IPS DF 4.7 (cell line): ENCODE results near the gene GAL3ST1.

Source experiments
- DNase-seq: peaks from one replicate; pipeline ENCODE4 v3.0.0-alpha.2; 2013; ENCODE audit warnings: low spot score; ENCODE audit errors: extremely low read depth

GAL3ST1 gene

GRCh38 chr22:30535182-30535581 is 39.3 kb downstream of the GAL3ST1 start:
- DNase-seq: no peak

DNA sequence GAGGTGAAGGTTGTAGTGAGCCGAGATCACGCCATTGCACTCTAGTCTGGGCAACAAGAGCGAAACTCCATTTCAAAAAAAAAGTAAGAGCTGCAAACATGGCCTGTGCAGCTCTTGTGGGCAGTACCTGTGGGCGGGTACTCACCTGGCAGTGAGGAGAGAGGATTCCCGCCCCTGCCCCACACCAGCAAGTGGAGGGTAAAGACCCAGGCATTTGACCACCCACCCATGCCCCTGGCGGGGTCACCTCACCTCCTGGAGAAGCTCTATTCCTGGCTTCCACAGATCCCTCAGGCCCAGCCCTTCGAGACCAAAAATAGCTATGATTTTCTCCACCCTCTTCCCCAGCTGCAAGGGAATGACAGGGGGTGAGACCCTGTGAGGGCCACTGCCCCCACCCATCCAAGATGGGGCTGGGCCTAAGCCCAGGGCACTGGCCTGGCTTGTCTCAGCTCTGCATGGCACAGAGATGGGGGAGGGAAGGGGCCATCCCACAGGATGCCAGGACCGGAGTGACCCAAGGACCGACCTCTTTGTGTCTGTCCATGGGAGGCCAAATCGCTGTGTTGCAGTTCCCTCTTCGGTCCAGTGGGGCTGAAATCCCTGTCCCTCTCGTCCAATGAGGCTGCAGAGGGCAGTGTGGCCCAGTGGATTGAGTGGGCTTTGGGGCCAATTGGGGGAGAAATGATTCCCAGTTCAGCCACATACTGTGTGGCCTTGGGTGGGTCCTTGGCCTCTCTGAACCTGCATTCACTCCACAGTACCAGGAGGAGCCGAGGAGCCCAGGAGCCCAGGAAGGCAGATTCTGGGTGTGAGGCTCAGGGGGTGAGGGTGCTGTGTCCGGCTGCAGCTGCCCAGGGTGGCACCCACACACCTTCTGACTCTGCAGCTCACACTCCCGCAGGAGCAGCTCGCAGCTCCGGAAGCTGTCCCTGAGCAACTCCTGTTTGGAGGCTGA is 42.5 kb downstream of the GAL3ST1 start:
- DNase-seq: no peak

- DNase-seq: no peak
Measured at GRCh38 chr22:30526656-30527055, 47.8 kb downstream of the GAL3ST1 start.

- DNase-seq: no peak
Measured at GRCh38 chr22:30523646-30524489, 50.6 kb downstream of the GAL3ST1 start.

- DNase-seq: no peak
Measured at GRCh38 chr22:30521368-30522156, 52.9 kb downstream of the GAL3ST1 start.

DNA sequence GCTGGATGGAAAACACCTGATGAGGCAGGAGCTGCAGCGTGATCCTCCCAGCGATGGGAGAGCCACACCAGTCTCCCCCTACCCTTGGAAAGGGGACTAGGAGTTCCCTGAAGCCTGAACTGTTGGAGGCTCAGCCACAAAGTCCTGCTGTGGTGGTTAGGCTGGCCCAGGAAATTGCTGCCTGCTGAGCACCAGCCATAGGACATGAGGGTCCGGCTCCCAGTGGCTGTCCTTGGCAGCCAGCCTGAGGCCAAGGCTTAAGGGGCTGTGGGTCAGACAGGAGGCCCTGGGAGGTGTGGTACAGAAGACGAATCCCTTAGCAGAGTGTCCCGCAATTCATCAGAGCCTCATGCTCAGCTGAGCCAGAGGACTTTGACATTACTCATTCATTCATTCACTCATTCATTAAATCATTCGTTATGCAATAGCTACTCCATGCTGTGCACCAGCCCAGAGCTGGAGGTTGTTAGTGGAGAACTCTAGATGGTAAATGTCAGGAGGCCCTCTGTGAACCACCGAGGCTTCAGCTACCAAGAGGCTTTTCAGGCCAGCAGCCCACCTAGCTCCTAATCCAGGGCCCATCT is 54.5 kb downstream of the GAL3ST1 start:
- no peak for DNase-seq

GRCh38 chr22:30516731-30517130 is 57.7 kb downstream of the GAL3ST1 start:
- no peak for DNase-seq

DNA sequence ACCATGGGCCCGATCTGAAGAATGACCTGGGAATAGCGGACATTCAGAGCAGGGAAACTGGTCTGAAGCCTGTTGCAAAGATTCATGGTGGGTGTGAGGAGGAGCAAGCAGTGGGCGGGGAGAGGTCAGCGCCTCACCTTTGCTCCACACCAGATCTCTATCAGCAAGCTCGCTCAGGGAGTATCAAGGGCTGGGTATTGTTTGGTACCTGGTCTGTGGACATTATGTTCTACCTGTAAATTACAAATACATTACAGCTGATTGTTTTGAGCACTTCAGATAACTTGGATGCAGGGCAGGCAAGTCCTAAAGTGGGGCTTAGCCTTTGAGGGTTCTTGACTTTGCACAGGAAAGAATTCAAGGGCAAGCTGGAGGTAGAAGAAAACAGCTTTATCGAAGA is 58.2 kb downstream of the GAL3ST1 start:
- DNase-seq: no peak

DNA sequence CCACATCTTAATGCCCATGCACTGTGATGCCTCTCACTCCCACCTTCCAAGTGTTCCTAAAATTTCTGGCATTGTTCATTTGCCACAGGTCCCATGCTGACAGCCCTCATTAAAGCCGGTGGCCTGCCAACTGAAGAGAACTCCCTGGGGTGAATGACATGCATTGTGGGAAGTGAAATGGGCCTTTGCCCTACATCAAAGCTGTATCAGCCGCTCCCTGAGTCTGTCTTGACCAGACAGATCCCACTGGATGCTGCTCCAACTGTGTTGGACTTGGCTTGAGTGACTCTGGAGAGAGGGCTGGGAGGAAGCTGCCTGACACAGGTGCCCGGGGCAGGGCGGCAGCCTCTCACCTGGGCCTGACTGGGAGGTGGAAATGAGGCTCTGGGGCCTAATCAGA is 60.2 kb downstream of the GAL3ST1 start:
- DNase-seq: no peak

GRCh38 chr22:30513462-30513861 is 61.0 kb downstream of the GAL3ST1 start:
- DNase-seq: no peak

DNA sequence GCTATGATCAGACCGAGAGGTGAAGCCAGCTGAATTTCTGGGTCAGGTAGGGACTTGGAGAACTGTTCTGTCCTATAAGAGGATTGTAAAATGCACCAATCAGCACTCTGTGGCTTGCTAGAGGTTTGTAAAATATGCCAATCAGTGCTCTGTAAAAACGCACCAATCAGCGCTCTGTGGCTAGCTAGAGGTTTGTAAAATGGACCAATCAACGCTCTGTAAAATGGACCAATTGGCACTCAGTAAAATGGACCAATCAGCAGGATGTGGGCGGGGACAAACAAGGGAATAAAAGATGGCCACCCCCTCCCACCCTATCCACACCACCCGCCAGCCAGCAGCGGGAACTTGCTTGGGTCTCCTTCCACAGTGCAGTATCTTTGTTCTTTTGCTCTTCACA is 62.6 kb downstream of the GAL3ST1 start:
- no peak for DNase-seq

- no peak for DNase-seq
Measured at GRCh38 chr22:30511109-30511508, 63.4 kb downstream of the GAL3ST1 start.

DNA sequence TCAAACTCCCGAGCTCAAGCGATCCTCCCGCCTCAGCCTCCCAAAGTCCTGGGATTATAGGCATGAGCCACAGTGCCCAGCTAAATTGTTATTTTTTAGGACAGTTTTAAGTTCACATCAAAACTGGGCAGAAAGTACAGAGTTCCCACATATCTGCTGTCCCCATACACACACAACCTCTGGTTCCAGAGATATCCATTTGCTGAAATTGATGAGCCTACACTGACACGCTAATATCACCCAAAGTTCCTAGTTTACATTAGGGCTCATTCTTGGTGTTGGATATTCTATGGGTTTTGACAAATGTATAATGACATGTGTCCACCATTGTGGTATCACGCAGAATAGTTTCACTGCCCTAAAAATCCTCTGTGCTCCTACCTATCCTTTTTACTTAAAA is 66.2 kb downstream of the GAL3ST1 start:
- no peak for DNase-seq

DNA sequence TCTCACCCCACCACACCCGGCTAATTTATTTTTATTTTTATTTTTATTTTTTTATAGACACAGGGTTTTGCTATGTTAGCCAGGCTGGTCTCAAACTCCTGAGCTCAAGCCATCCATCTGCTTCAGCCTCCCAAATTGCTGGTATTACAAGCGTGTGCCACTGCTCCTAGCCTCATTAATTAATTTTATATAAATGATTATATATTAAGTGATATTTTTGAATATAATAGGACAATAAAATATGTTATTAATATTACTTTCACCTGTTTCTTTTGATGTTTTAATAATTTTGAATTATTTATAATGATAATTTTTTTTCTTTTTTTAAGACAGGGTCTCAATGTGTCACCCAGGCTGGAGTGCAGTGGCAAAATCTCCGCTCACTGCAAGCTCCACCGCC is 66.8 kb downstream of the GAL3ST1 start:
- DNase-seq: no peak

DNA sequence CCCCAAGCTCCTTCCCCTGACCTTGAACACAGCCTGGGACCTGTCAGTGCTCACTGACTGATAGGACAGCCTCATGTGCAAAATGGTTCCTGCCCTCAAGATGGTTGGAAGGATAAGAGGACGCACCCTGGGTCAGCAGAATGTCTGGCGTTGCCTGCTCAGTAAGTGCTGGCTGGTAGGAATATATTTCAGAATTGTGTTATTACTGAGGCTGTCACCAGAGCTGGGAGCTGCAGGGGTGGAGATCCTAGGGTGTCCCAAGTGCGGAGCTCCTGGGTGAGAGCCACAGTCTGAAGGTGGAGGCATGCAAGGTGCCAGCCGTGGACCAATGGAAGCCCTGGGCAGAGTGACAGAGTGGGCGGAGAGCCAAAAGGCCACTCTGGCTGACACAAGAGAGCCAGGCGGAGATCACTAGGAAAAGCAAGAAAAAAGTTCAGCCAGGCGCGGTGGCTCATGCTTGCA is 67.9 kb downstream of the GAL3ST1 start:
- DNase-seq: no peak
